ENCODE data around the gene ZNF382. TPM values are rescaled to one million over a fixed set of nuclear protein-coding genes. Genes with fewer than 3 reads are reported as not detected.

Gene ZNF382
- total RNA-seq, 1 donor from 2014 or later = 77.1 TPM

DNA sequence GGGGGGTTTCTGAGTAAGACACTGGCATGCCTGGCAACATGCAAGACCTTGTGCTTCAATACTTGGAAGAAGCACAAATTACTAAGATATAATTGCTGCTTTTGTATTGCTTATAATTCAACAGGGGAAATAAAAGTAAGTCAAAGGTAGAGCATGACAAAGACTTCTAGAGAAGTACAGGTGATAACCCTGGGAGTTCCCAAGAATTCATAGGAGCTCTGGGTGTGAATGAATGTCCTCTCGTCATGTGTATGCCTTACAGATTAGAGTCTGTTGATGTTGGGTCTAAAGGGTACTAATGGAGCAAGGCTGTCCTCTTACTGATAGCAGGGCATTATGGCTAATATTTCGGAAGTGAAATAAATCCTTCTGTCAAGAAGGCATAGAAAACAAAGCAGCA, 69.1 kb downstream of the ZNF382 start:
- Mint-ChIP-seq H3K27ac (ENCODE audit: unreplicated experiment) (no peak overlapping the region), H3K4me3 (ENCODE audit: unreplicated experiment) (no peak overlapping the region), H3K9me3 (ENCODE audit: unreplicated experiment) (peaks cover 6% of the 10 kb centered on the region), H3K27me3 (ENCODE audit: unreplicated experiment) (peaks cover 2% of the 10 kb centered on the region), H3K36me3 (ENCODE audit: unreplicated experiment) (peaks cover 33% of the 10 kb centered on the region), H3K4me1 (ENCODE audit: low read depth, unreplicated experiment) (no peaks in the 10 kb centered on the region)
- no peak for DNase-seq
- TF ChIP-seq, protein P1, sequence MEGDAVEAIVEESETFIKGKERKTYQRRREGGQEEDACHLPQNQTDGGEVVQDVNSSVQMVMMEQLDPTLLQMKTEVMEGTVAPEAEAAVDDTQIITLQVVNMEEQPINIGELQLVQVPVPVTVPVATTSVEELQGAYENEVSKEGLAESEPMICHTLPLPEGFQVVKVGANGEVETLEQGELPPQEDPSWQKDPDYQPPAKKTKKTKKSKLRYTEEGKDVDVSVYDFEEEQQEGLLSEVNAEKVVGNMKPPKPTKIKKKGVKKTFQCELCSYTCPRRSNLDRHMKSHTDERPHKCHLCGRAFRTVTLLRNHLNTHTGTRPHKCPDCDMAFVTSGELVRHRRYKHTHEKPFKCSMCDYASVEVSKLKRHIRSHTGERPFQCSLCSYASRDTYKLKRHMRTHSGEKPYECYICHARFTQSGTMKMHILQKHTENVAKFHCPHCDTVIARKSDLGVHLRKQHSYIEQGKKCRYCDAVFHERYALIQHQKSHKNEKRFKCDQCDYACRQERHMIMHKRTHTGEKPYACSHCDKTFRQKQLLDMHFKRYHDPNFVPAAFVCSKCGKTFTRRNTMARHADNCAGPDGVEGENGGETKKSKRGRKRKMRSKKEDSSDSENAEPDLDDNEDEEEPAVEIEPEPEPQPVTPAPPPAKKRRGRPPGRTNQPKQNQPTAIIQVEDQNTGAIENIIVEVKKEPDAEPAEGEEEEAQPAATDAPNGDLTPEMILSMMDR (IDR thresholded peaks at IDR 0.05; ENCODE audit: partially characterized antibody, unreplicated experiment) = no peak

DNA sequence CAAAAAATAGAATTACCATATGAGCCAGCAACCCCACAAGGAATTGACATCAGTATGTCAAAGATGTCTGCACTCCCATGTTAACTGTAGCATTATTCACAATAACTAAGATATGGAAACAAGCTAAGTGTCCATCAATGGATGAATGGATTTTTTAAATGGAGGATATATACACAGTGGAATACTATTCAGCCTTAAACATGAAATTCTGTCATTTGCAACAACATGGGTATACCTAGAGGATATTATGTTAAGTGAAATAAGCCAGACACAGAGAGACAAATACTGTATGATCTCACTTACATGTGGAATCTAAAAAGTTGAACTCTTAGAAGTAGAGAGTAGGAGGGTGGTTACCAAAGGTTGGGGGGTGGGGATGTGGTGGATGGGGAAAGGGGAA, 74.3 kb downstream of the ZNF382 start:
- no peak for DNase-seq
- Mint-ChIP-seq H3K4me3 (ENCODE audit: unreplicated experiment) (no peak overlapping the region), H3K9me3 (ENCODE audit: unreplicated experiment) (peaks cover 2% of the 10 kb centered on the region), H3K36me3 (ENCODE audit: unreplicated experiment) (peaks cover 26% of the 10 kb centered on the region), H3K27ac (ENCODE audit: unreplicated experiment) (no peak overlapping the region), H3K27me3 (ENCODE audit: unreplicated experiment) (no peaks in the 10 kb centered on the region), H3K4me1 (ENCODE audit: low read depth, unreplicated experiment) (no peaks in the 10 kb centered on the region)
- TF ChIP-seq, protein P1 (IDR thresholded peaks at IDR 0.05; ENCODE audit: partially characterized antibody, unreplicated experiment) = no peak

Other genes with a start within 250 kb of the ZNF382 start
- 14.3 TPM for gene ZFP14, start 226.1 kb upstream of the ZNF382 start, total RNA-seq (ENCODE audit: unreplicated experiment)
- gene ZFP82, start 186.7 kb upstream of the ZNF382 start, total RNA-seq (ENCODE audit: unreplicated experiment) = 16.1 TPM
- gene ZNF566, start 115.8 kb upstream of the ZNF382 start, total RNA-seq (ENCODE audit: unreplicated experiment) = 15.7 TPM
- 22.4 TPM for gene ZNF260, start 77.0 kb upstream of the ZNF382 start, total RNA-seq (ENCODE audit: unreplicated experiment)
- 25.8 TPM for gene ZNF529, start 32.0 kb upstream of the ZNF382 start, total RNA-seq (ENCODE audit: unreplicated experiment)
- gene ZNF461, start 61.5 kb downstream of the ZNF382 start, total RNA-seq (ENCODE audit: unreplicated experiment) = 11.9 TPM
- gene ZNF567, start 82.3 kb downstream of the ZNF382 start, total RNA-seq (ENCODE audit: unreplicated experiment) = 5.8 TPM
- gene ZNF850, start 167.5 kb downstream of the ZNF382 start, total RNA-seq (ENCODE audit: unreplicated experiment) = 3.8 TPM
- gene ZNF790, start 233.1 kb downstream of the ZNF382 start, total RNA-seq (ENCODE audit: unreplicated experiment) = 13.3 TPM
- gene ZNF345, start 245.6 kb downstream of the ZNF382 start, total RNA-seq (ENCODE audit: unreplicated experiment) = 13.2 TPM